Left lung (tissue), 10 donors: ENCODE data around the gene SHANK2. TPM values are rescaled to one million over a fixed set of nuclear protein-coding genes. Genes with fewer than 3 reads are reported as not detected.

Experiments used
- ATAC-seq: fragments of 200-7000 bp; cut with Tn5 transposase; one replicate; pipeline ENCODE4 v1.9.1; 2020; ENCODE audit warnings: moderate library complexity
- DNase-seq, 4 donors: peaks; one replicate each; pipeline ENCODE4 v3.0.0-alpha.2; 2013 to 2020
- H3K27ac ChIP-seq, 2 donors: fragments of 200-600 bp; sonication (generic) in 1 of 2; one replicate each; pipeline versions ENCODE4 v1.5.0 to v1.8.0; 2020 to 2021
- H3K27me3 ChIP-seq, 2 donors: fragments of 200-600 bp; sonication (generic) in 1 of 2; one replicate each; pipeline versions ENCODE4 v1.5.0 to v1.8.0; 2020 to 2021
- H3K36me3 ChIP-seq, 2 donors: fragments of 200-600 bp; sonication (generic) in 1 of 2; one replicate each; pipeline versions ENCODE4 v1.5.0 to v1.8.0; 2020 to 2021
- H3K4me1 ChIP-seq, 2 donors: fragments of 200-600 bp; one replicate each; pipeline ENCODE4 v1.8.0; 2021
- H3K4me3 ChIP-seq, 2 donors: fragments of 200-600 bp; sonication (generic) in 1 of 2; one replicate each; pipeline versions ENCODE4 v1.5.0 to v1.8.0; 2020 to 2021; ENCODE audit warnings: mild to moderate bottlenecking in 1 of 2
- H3K9me3 ChIP-seq, 2 donors: fragments of 200-600 bp; sonication (generic) in 1 of 2; one replicate each; pipeline versions ENCODE4 v1.5.0 to v1.8.0; 2020 to 2021
- intact Hi-C, 2 donors: fragments of 100-400 bp; cut with DNase I; formaldehyde crosslinking; loops; one replicate each; pipeline versions ENCODE4 v1.11.2 to v1.14.2; 2022
- polyA plus RNA-seq, 6 donors: library from polyadenylated mRNA; unstranded; fragments of 120-200 nt; gene quantifications; one replicate each; pipeline ENCODE4 v1.2.1, GENCODE V29; 2013; ENCODE audit not compliant: insufficient read length in 6 of 6
- total RNA-seq, 2 donors: library from RNA; stranded (reverse); fragmentation: NEBNext Ultra II Directional; extraction: Animal tissue kit (Norgen Biotek cat#: 25700); gene quantifications; one replicate each; pipeline ENCODE4 v1.2.1, GENCODE V29; 2021
- TF ChIP-seq, protein P1 (sequence below), 2 donors: fragments of 200-600 bp; sonication (generic) in 1 of 2; IDR thresholded peaks; one replicate each; pipeline versions ENCODE4 v1.5.0 to v1.8.0; 2021; ENCODE audit warnings: antibody characterized with exemption in 2 of 2
- donor health status: DM: no; HTN: yes; CAD: no.
- donor health status: DM: no; HTN: no; CAD: no.

The SHANK2 gene
- total and polyA plus RNA-seq, 8 donors = 22.0 to 44.0 (median 26.5) TPM

DNA sequence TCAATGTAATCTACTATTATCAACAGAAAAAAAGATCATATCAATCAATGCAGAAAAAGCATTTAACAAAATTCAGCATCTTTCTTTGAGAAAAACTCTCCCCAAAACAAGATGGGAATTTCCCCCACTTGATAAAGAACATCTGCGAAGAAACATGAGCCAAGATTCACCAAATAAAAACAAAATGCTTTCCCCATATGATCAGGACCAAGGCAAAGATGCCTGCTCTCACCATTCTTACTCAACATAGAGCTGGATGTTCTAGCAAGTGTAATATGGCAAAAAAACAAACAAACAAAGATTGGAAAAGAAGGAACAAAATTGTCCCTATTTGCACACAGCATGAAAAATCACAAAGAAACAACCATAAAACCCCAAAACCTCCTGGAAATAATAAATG, 23.4 kb downstream of the SHANK2 start:
- intact Hi-C loops = no loop called here
- H3K27me3 ChIP-seq = no peaks in the 10 kb centered on the region

DNA sequence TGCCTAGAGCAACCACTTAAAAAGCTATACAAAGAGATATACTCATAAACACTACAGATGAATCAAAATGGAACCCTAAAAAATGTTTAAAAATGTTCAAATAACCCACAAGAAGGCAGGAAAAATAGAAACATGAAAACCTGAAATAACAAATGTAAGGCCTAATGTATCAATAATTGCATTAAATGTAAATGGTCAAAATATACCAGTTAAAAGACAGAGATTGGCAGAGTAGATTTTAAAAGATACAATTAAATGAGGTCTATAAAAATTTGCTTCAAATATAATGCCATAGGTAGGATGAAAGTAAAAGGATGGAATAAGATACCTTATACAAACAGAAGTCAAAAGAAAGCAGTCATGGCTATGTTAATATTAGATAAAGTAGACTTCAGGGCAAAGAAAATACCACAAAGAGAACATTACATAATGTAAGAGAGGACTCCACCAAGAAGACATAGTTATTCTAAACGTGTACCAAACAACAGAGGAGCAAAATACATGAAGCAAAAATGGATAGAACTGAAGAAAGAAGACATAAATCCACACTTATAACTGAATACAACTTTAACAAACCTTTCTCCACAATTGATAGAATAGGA, 25.2 kb downstream of the SHANK2 start:
- Histone ChIP-seq H3K4me3 (no peak overlapping the region), H3K4me1 (no peaks in the 10 kb centered on the region), H3K27ac (no peak overlapping the region), H3K9me3 (peaks cover 0 to 29% of the 10 kb centered on the region in 2 donors), H3K36me3 (no peaks in the 10 kb centered on the region), H3K27me3 (no peaks in the 10 kb centered on the region)
- intact Hi-C loops = no loop called here
- DNase-seq (no peak), ATAC-seq (no peak)
- TF ChIP-seq, protein P1, sequence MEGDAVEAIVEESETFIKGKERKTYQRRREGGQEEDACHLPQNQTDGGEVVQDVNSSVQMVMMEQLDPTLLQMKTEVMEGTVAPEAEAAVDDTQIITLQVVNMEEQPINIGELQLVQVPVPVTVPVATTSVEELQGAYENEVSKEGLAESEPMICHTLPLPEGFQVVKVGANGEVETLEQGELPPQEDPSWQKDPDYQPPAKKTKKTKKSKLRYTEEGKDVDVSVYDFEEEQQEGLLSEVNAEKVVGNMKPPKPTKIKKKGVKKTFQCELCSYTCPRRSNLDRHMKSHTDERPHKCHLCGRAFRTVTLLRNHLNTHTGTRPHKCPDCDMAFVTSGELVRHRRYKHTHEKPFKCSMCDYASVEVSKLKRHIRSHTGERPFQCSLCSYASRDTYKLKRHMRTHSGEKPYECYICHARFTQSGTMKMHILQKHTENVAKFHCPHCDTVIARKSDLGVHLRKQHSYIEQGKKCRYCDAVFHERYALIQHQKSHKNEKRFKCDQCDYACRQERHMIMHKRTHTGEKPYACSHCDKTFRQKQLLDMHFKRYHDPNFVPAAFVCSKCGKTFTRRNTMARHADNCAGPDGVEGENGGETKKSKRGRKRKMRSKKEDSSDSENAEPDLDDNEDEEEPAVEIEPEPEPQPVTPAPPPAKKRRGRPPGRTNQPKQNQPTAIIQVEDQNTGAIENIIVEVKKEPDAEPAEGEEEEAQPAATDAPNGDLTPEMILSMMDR (IDR thresholded peaks at IDR 0.05) = no peak

More for the DNA sequence above, 23.4 kb downstream of the SHANK2 start:
- no peak for ATAC-seq
- no peak overlapping the region for H3K4me3 ChIP-seq
- no peak overlapping the region for H3K27ac ChIP-seq
- TF ChIP-seq, protein P1 (IDR thresholded peaks at IDR 0.05) = no peak
- no peak for DNase-seq
- peaks cover 0 to 29% of the 10 kb centered on the region in 2 donors for H3K9me3 ChIP-seq
- no peaks in the 10 kb centered on the region for H3K36me3 ChIP-seq
- no peaks in the 10 kb centered on the region for H3K4me1 ChIP-seq

DNA sequence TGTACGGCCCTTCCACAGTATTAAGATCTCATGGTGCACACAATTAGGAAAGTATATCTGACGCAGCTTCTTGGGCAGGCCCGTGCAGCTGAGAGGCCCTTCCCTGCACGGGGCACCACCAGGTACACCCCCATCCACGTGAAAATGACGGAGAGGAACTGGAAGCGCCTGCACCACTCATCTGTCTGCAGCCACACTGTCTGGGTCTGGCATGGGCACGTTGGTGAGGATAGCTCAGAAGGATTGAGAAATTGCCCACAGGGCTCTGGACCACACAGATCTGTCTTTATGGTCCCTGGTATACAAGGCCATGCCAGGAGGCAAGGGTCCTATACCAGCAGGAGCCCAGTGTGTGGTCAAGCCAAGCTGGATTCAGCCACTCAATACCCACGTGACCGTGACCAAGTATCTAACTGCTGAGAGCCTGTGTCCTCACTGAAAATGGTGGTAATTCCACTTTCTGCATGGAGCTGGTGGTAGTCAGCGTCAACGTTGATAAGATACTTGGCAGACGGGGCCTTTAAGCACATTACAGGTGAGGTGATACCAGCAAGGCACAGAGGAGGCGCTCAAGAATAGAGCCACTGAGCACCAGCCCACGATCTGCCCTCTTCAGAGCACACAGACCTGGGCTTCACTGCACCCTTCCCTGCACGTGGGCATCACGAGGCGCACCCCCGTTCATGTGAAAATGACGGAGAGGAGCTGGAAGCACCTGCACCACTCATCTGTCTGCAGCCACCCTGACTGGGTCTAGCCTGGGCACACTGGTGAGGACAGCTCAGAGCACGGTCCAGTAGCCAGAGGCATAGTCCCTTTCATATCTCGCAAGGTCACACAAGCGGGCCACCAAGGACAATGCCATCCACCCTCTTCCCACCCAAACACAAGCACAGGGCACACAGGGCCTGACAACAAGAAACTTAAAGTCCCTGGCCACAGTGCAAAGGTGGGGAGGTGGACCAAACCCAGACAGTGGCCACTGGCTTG, 28.4 kb downstream of the SHANK2 start:
- TF ChIP-seq, protein P1 (IDR thresholded peaks at IDR 0.05) = no peak
- H3K36me3 ChIP-seq = no peaks in the 10 kb centered on the region
- H3K4me3 ChIP-seq = no peak overlapping the region
- H3K4me1 ChIP-seq = no peaks in the 10 kb centered on the region
- H3K27me3 ChIP-seq = no peaks in the 10 kb centered on the region
- intact Hi-C loops = no loop called here
- ATAC-seq (no peak), DNase-seq (peak in 1 of 4 donors; percentile 24)
- H3K27ac ChIP-seq = no peak overlapping the region
- H3K9me3 ChIP-seq = peaks cover 0 to 29% of the 10 kb centered on the region in 2 donors

DNA sequence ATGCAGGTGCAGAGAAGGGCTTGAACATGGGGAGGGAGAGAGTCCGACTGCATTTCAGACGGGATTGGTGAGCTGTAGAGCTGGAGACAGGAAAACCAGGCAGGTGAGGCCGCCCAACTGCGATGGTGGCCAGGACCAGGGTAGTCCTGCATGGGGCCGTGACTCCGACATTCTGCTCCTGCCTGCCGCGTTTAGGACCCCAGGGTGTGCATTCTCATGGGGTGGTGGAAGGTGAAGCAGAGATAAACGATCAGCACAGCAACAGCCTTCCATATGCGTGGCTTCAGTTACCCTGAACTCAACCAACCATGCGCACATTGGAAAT, 29.3 kb downstream of the SHANK2 start:
- Histone ChIP-seq H3K4me3 (no peak overlapping the region), H3K27me3 (no peaks in the 10 kb centered on the region), H3K9me3 (peaks cover 0 to 26% of the 10 kb centered on the region in 2 donors), H3K27ac (no peak overlapping the region), H3K4me1 (no peaks in the 10 kb centered on the region), H3K36me3 (no peaks in the 10 kb centered on the region)
- TF ChIP-seq, protein P1 (IDR thresholded peaks at IDR 0.05) = no peak
- ATAC-seq = no peak
- intact Hi-C loops = no loop called here
- no peak for DNase-seq
